Panc1 (cell line): ENCODE data around the gene ZNF135. TPM values are rescaled to one million over a fixed set of nuclear protein-coding genes. Genes with fewer than 3 reads are reported as not detected.

Experiments used
- ATAC-seq: fragments of 200-7000 bp; cut with Tn5 transposase; 2 replicates; pipeline ENCODE4 v1.9.1; 2020; ENCODE audit warnings: mild to moderate bottlenecking, moderate library complexity
- BruUV-seq: library from RNA; stranded (reverse); fragments of 400-500 nt; replicated peaks from 2 replicates; lab custom pipeline; 2021; lab: Mats Ljungman, UMichigan
- CTCF ChIA-PET: fragments of 300-600 bp; sonication (Branson Sonifier 250); formaldehyde crosslinking; loops from one replicate; lab custom pipeline; 2022; ENCODE audit warnings: antibody characterized with exemption; lab: Charles Lee
- POLR2A ChIA-PET: fragments of 300-600 bp; sonication (Branson Sonifier 250); formaldehyde crosslinking; loops from one replicate; lab custom pipeline; 2022; ENCODE audit warnings: antibody characterized with exemption; lab: Charles Lee
- DNase-seq: peaks from one replicate; pipeline ENCODE4 v3.0.0-alpha.2; 2010; ENCODE audit warnings: low read depth, low spot score
- H3K27ac ChIP-seq: 2 replicates; pipeline ENCODE4 v1.5.1; 2011; ENCODE audit warnings: mild to moderate bottlenecking, low read length, inconsistent platforms
- H3K27me3 ChIP-seq: fragments of 200-500 bp; sonication (Bioruptor generic); 2 replicates; pipeline ENCODE4 v1.6.0; 2014; ENCODE audit warnings: low read length, inconsistent platforms; ENCODE audit not compliant: control insufficient read depth, insufficient read depth
- H3K36me3 ChIP-seq: fragments of 200-500 bp; sonication (Bioruptor generic); 2 replicates; pipeline ENCODE4 v1.5.1; 2014; ENCODE audit warnings: inconsistent platforms, mild to moderate bottlenecking, low read length, moderate library complexity; ENCODE audit not compliant: control insufficient read depth, insufficient read depth
- H3K4me1 ChIP-seq: 2 replicates; pipeline ENCODE4 v1.5.1; 2011; ENCODE audit warnings: inconsistent platforms, mild to moderate bottlenecking, low read length, moderate library complexity; ENCODE audit not compliant: control insufficient read depth, insufficient read depth
- H3K4me3 ChIP-seq, 2 experiments: 2 replicates each; pipeline ENCODE4 v1.5.1; 2011 to 2012; ENCODE audit warnings: low read depth in 2 of 2, low read length in 2 of 2, mild to moderate bottlenecking in 2 of 2, inconsistent platforms in 1 of 2, moderate library complexity in 1 of 2
- H3K9me3 ChIP-seq: fragments of 200-500 bp; sonication (Bioruptor generic); 2 replicates; pipeline ENCODE4 v1.5.1; 2014; ENCODE audit warnings: low read depth, mild to moderate bottlenecking, inconsistent platforms, low read length, moderate library complexity; ENCODE audit not compliant: control insufficient read depth, insufficient read depth
- POLR2AphosphoS5 ChIP-seq: IDR thresholded peaks from 2 replicates; pipeline ENCODE4 v1.6.1; 2012; ENCODE audit warnings: mild to moderate bottlenecking, low read depth, low read length, moderate library complexity
- SIN3A ChIP-seq: IDR thresholded peaks from 2 replicates; pipeline ENCODE4 v1.6.1; 2012; ENCODE audit warnings: low read depth, mild to moderate bottlenecking, low read length, moderate library complexity, borderline replicate concordance; ENCODE audit not compliant: insufficient read depth
- TCF7L2 ChIP-seq: IDR thresholded peaks from 2 replicates; pipeline ENCODE4 v1.6.1; 2011; ENCODE audit warnings: mild to moderate bottlenecking, low read depth, low read length, inconsistent platforms
- in situ Hi-C: cut with HindIII; loops from 2 replicates; pipeline ENCODE4 v1.10.0; 2016; ENCODE audit warnings: low sequenced_read_pairs, low pct_unique_long_range_greater_than_20kb
- intact Hi-C: fragments of 100-400 bp; cut with micrococcal nuclease; formaldehyde crosslinking; loops from one replicate; pipeline ENCODE4 v1.10.0; 2022; ENCODE audit not compliant: unreplicated experiment
- total RNA-seq: library from RNA; stranded (reverse); gene quantifications from one replicate; pipeline ENCODE4 v1.2.1, GENCODE V29; 2021; ENCODE audit not compliant: unreplicated experiment
- TF ChIP-seq, protein P1 (sequence below), 2 experiments: IDR thresholded peaks; 2 replicates each; pipeline ENCODE4 v1.6.1; 2011 to 2012; ENCODE audit warnings: low read depth in 2 of 2, control low read depth in 1 of 2, low read length in 1 of 2, mild to moderate bottlenecking in 1 of 2, moderate library complexity in 1 of 2; ENCODE audit not compliant: insufficient read depth in 1 of 2
- TF ChIP-seq, protein P2 (sequence below): fragments of 450-650 bp; IDR thresholded peaks from 2 replicates; pipeline ENCODE4 v1.5.1; 2017; ENCODE audit warnings: mild to moderate bottlenecking

ZNF135 gene
- total RNA-seq, 1 experiment from 2014 or later, result not detected

DNA sequence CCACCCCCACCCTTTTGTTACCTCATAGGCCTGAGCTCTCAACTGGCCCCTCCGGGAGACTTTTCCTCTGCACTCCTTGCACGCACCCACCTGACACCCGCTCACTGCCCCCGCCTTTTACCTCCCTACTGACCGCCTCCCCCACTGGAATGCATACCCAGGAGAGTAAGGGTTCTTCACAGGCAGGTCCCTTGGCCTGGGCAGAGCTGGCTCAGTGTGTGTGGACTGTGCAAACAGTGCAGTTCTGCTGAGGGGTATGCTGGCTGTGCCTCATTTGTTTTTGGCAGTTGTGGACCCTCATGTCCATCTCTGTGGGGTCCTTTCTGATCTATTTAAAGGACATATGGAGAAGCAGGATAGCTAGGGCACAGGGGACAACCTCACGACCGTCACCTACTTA, 34.0 kb downstream of the ZNF135 start:
- no peaks in the 10 kb centered on the region for H3K36me3 ChIP-seq
- intact Hi-C loops (no loop called here), in situ Hi-C loops (no loop called here)
- peaks cover 2% of the 10 kb centered on the region; the same call in 1 of the 2 replicates for H3K9me3 ChIP-seq
- H3K27me3 ChIP-seq, result no peaks in the 10 kb centered on the region
- no peak overlapping the region for H3K27ac ChIP-seq
- H3K4me3 ChIP-seq, result no peak overlapping the region
- ChIA-PET CTCF (interaction anchor here (1.2 kb wide), 1 partner anchor 234 kb away, joined by 6 read pairs; the partner anchor contains the start of gene ZSCAN22), POLR2A (interaction anchor here (0.6 to 0.7 kb wide), 2 partner anchors 19 to 267 kb away, joined by 3 to 14 read pairs; no protein-coding TSS in a partner anchor)
- TF ChIP-seq POLR2AphosphoS5 (no peak), SIN3A (no peak), TCF7L2 (no peak)
- TF ChIP-seq, protein P1, sequence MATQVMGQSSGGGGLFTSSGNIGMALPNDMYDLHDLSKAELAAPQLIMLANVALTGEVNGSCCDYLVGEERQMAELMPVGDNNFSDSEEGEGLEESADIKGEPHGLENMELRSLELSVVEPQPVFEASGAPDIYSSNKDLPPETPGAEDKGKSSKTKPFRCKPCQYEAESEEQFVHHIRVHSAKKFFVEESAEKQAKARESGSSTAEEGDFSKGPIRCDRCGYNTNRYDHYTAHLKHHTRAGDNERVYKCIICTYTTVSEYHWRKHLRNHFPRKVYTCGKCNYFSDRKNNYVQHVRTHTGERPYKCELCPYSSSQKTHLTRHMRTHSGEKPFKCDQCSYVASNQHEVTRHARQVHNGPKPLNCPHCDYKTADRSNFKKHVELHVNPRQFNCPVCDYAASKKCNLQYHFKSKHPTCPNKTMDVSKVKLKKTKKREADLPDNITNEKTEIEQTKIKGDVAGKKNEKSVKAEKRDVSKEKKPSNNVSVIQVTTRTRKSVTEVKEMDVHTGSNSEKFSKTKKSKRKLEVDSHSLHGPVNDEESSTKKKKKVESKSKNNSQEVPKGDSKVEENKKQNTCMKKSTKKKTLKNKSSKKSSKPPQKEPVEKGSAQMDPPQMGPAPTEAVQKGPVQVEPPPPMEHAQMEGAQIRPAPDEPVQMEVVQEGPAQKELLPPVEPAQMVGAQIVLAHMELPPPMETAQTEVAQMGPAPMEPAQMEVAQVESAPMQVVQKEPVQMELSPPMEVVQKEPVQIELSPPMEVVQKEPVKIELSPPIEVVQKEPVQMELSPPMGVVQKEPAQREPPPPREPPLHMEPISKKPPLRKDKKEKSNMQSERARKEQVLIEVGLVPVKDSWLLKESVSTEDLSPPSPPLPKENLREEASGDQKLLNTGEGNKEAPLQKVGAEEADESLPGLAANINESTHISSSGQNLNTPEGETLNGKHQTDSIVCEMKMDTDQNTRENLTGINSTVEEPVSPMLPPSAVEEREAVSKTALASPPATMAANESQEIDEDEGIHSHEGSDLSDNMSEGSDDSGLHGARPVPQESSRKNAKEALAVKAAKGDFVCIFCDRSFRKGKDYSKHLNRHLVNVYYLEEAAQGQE (IDR thresholded peaks at IDR 0.05; ENCODE audit: insufficient read depth in 1 of 2, low read depth in 2 of 2, low read length in 1 of 2), result no peak
- TF ChIP-seq, protein P2, sequence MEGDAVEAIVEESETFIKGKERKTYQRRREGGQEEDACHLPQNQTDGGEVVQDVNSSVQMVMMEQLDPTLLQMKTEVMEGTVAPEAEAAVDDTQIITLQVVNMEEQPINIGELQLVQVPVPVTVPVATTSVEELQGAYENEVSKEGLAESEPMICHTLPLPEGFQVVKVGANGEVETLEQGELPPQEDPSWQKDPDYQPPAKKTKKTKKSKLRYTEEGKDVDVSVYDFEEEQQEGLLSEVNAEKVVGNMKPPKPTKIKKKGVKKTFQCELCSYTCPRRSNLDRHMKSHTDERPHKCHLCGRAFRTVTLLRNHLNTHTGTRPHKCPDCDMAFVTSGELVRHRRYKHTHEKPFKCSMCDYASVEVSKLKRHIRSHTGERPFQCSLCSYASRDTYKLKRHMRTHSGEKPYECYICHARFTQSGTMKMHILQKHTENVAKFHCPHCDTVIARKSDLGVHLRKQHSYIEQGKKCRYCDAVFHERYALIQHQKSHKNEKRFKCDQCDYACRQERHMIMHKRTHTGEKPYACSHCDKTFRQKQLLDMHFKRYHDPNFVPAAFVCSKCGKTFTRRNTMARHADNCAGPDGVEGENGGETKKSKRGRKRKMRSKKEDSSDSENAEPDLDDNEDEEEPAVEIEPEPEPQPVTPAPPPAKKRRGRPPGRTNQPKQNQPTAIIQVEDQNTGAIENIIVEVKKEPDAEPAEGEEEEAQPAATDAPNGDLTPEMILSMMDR, result no peak
- no peak for DNase-seq
- H3K4me1 ChIP-seq, result no peaks in the 10 kb centered on the region
- ATAC-seq, result no peak
- no TSS peak for BruUV-seq

DNA sequence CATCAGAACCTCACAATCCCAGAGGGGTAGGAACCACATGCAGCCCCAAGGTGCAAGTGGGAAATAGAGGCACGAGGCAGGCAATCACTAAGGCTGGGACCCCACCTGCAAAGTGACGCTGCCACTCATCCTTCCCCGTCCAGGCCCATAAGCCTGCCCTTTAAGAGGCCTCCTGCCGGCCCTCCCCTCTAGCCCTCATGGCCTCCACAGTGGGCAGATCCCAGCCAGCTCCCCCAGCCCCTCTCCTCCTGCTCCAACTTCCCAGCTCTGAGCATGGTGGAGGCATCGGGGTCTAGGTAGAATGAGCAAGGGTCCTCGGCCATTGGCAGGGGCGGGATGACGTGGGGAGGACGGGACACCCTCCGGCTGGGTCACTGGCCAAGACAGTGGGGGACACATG, 36.2 kb downstream of the ZNF135 start:
- CTCF ChIA-PET, result no interaction called here
- in situ Hi-C loops, result no loop called here
- POLR2A ChIA-PET, result no interaction called here

More for the DNA sequence above, 36.2 kb downstream of the ZNF135 start:
- TF ChIP-seq, protein P2, result no peak
- TF ChIP-seq POLR2AphosphoS5, result no peak
- TF ChIP-seq, protein P1 (IDR thresholded peaks at IDR 0.05; ENCODE audit: insufficient read depth in 1 of 2, low read depth in 2 of 2, low read length in 1 of 2), result no peak
- no peak for TF ChIP-seq TCF7L2
- no peak for TF ChIP-seq SIN3A
- no TSS peak for BruUV-seq
- no peak for ATAC-seq
- Histone ChIP-seq H3K27ac (no peak overlapping the region), H3K27me3 (no peaks in the 10 kb centered on the region), H3K36me3 (no peaks in the 10 kb centered on the region), H3K4me1 (no peaks in the 10 kb centered on the region), H3K9me3 (no peaks in the 10 kb centered on the region), H3K4me3 (no peak overlapping the region)
- DNase-seq, result no peak
- intact Hi-C loops, result no loop called here
